Caco-2 (cell line): Measurements from ENCODE around the gene ZNF326. TPM values are rescaled to one million over a fixed set of nuclear protein-coding genes. Genes with fewer than 3 reads are reported as not detected.
"Not testable (repeated sequence)": the region's sequence is repeated elsewhere in the genome, so short reads cannot be mapped to it uniquely, and the experiment has no call there.

Source experiments
- BruUV-seq: library from RNA; stranded (reverse); fragments of 400-500 nt; replicated peaks from 2 replicates; lab custom pipeline; 2021; lab: Mats Ljungman, UMichigan
- CTCF ChIA-PET: fragments of 300-600 bp; sonication (Branson Sonifier 250); formaldehyde crosslinking; loops from one replicate; lab custom pipeline; 2022; ENCODE audit warnings: antibody characterized with exemption; lab: Charles Lee
- POLR2A ChIA-PET: fragments of 300-600 bp; sonication (Branson Sonifier 250); formaldehyde crosslinking; loops from one replicate; lab custom pipeline; 2022; ENCODE audit warnings: antibody characterized with exemption; lab: Charles Lee
- DNase-seq, 2 experiments: peaks; one replicate each; pipeline versions ENCODE4 v3.0.0 to v3.0.0-alpha.2; 2020 to 2022
- H3K27me3 ChIP-seq: replicated peaks from 2 replicates; pipeline ENCODE4 v1.6.0; 2011; ENCODE audit warnings: low read length; ENCODE audit not compliant: control insufficient read depth, insufficient read depth
- H3K36me3 ChIP-seq: 2 replicates; pipeline ENCODE4 v1.5.1; 2011; ENCODE audit warnings: low read length; ENCODE audit not compliant: control insufficient read depth, insufficient read depth
- H3K4me1 ChIP-seq: fragments of 250-450 bp; sonication (Bioruptor Pico); 2 replicates; pipeline ENCODE4 v1.5.1; 2020; ENCODE audit warnings: mild to moderate bottlenecking
- H3K4me3 ChIP-seq: 2 replicates; pipeline ENCODE4 v1.5.1; 2011; ENCODE audit warnings: low read depth, mild to moderate bottlenecking, control low read depth, low read length
- H3K9me3 ChIP-seq: fragments of 250-450 bp; sonication (Bioruptor Pico); 2 replicates; pipeline ENCODE4 v1.5.1; 2020; ENCODE audit warnings: mild to moderate bottlenecking, moderate library complexity
- H3K27ac Mint-ChIP-seq: one replicate; pipeline ENCODE4 v1.8.0; 2022; ENCODE audit warnings: mixed read lengths; ENCODE audit not compliant: unreplicated experiment
- H3K27me3 Mint-ChIP-seq: one replicate; pipeline ENCODE4 v1.8.0; 2022; ENCODE audit warnings: mixed read lengths; ENCODE audit not compliant: insufficient read depth, unreplicated experiment
- H3K36me3 Mint-ChIP-seq: one replicate; pipeline ENCODE4 v1.8.0; 2022; ENCODE audit warnings: mild to moderate bottlenecking, mixed read lengths; ENCODE audit not compliant: insufficient read depth, unreplicated experiment
- H3K4me1 Mint-ChIP-seq: one replicate; pipeline ENCODE4 v1.8.0; 2022; ENCODE audit warnings: low read depth, mixed read lengths; ENCODE audit not compliant: unreplicated experiment
- H3K4me3 Mint-ChIP-seq: one replicate; pipeline ENCODE4 v1.8.0; 2022; ENCODE audit warnings: mild to moderate bottlenecking, moderate library complexity, mixed read lengths; ENCODE audit not compliant: unreplicated experiment
- H3K9me3 Mint-ChIP-seq: one replicate; pipeline ENCODE4 v1.8.0; 2022; ENCODE audit warnings: mixed read lengths; ENCODE audit not compliant: unreplicated experiment
- intact Hi-C: fragments of 100-400 bp; cut with micrococcal nuclease; formaldehyde crosslinking; loops from one replicate; pipeline ENCODE4 v1.10.0; 2022; ENCODE audit not compliant: unreplicated experiment
- total RNA-seq: library from RNA; stranded (reverse); gene quantifications from 2 replicates; pipeline ENCODE4 v1.2.3, GENCODE V29; 2022
- TF ChIP-seq, protein P1 (sequence below), 2 experiments: fragments of 200-600 bp in 1 of 2; IDR thresholded peaks; 1 replicate in 1 of 2; 2 replicates in 1 of 2; pipeline versions ENCODE4 v1.5.1 to v1.8.0; 2011 to 2022; ENCODE audit warnings: antibody characterized with exemption in 1 of 2, control low read depth in 1 of 2, inconsistent platforms in 1 of 2, low read depth in 1 of 2, low read length in 1 of 2, mild to moderate bottlenecking in 1 of 2, moderate library complexity in 1 of 2; ENCODE audit not compliant: insufficient read depth in 1 of 2, severe bottlenecking in 1 of 2, unreplicated experiment in 1 of 2

The ZNF326 gene
- total RNA-seq, 1 experiment from 2014 or later, result 31.7 TPM

DNA sequence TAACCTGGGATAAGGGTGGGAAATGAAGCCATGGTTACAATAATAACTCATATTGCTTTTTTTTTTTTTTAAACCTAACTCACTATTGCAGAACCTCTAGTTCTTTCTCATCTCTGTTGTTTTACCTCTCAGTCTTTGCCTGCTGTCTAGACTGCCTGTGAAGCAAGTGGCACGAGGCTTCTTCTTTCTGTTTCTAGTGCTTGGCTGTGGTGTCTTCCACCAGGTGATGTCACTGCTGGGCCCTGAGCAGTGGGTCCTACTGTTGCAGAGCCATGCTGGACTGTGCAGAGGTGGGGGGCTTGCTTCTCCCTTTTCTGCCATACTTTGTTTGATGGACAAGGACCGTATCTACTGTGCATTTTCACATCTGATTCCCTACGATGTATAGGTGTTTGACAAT lies 51.7 kb downstream of the ZNF326 start:
- ChIA-PET CTCF (no interaction called here), POLR2A (no interaction called here)
- H3K9me3 Mint-ChIP-seq, result no peaks in the 10 kb centered on the region
- H3K4me3 ChIP-seq, result no peak overlapping the region
- no peaks in the 10 kb centered on the region for H3K27me3 ChIP-seq
- H3K36me3 ChIP-seq, result no peaks in the 10 kb centered on the region
- H3K9me3 ChIP-seq, result no peaks in the 10 kb centered on the region
- H3K27me3 Mint-ChIP-seq, result no peaks in the 10 kb centered on the region
- intact Hi-C loops, result loop anchor here (1.0 kb wide), 1 partner anchor 68 kb away; no protein-coding TSS in a partner anchor
- DNase-seq, result no peak
- TF ChIP-seq, protein P1, sequence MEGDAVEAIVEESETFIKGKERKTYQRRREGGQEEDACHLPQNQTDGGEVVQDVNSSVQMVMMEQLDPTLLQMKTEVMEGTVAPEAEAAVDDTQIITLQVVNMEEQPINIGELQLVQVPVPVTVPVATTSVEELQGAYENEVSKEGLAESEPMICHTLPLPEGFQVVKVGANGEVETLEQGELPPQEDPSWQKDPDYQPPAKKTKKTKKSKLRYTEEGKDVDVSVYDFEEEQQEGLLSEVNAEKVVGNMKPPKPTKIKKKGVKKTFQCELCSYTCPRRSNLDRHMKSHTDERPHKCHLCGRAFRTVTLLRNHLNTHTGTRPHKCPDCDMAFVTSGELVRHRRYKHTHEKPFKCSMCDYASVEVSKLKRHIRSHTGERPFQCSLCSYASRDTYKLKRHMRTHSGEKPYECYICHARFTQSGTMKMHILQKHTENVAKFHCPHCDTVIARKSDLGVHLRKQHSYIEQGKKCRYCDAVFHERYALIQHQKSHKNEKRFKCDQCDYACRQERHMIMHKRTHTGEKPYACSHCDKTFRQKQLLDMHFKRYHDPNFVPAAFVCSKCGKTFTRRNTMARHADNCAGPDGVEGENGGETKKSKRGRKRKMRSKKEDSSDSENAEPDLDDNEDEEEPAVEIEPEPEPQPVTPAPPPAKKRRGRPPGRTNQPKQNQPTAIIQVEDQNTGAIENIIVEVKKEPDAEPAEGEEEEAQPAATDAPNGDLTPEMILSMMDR (IDR thresholded peaks at IDR 0.05; ENCODE audit: insufficient read depth in 1 of 2, low read depth in 1 of 2, low read length in 1 of 2, severe bottlenecking in 1 of 2, unreplicated experiment in 1 of 2), result no peak
- H3K4me1 Mint-ChIP-seq, result peaks cover 22% of the 10 kb centered on the region
- peaks cover 12% of the 10 kb centered on the region for H3K4me1 ChIP-seq
- no peak overlapping the region for H3K27ac Mint-ChIP-seq
- H3K4me3 Mint-ChIP-seq, result no peak overlapping the region
- BruUV-seq, result no TSS peak
- no peaks in the 10 kb centered on the region for H3K36me3 Mint-ChIP-seq

DNA sequence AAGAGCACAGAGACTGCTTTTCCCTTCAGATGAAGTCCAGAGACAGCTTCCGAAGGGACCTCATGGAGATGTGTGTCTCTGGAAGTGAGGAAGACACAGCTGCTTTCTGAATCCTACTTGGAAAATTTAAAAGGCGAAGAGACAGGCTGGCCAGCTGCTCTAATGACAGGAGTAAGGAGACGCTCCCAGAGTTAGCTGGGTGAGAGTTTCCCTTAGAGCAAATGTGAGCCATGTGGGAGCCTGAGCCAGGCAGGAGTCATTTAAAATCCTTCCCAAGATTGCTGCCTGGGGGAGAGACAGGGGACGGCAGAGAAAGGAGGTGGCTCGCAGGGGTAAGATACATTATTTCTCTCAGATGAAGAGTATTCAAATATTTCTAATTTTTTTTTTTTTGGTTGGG lies 53.1 kb downstream of the ZNF326 start:
- BruUV-seq, result no TSS peak
- no peaks in the 10 kb centered on the region for H3K27me3 ChIP-seq
- no peak overlapping the region for H3K4me3 ChIP-seq
- no peak for DNase-seq
- ChIA-PET POLR2A (no interaction called here), CTCF (no interaction called here)
- Mint-ChIP-seq H3K4me3 (no peak overlapping the region), H3K4me1 (peaks cover 16% of the 10 kb centered on the region), H3K27ac (no peak overlapping the region), H3K27me3 (no peaks in the 10 kb centered on the region), H3K9me3 (no peaks in the 10 kb centered on the region), H3K36me3 (no peaks in the 10 kb centered on the region)
- intact Hi-C loops, result no loop called here
- no peaks in the 10 kb centered on the region for H3K36me3 ChIP-seq
- no peaks in the 10 kb centered on the region for H3K9me3 ChIP-seq
- H3K4me1 ChIP-seq, result peaks cover 12% of the 10 kb centered on the region
- TF ChIP-seq, protein P1 (IDR thresholded peaks at IDR 0.05; ENCODE audit: insufficient read depth in 1 of 2, low read depth in 1 of 2, low read length in 1 of 2, severe bottlenecking in 1 of 2, unreplicated experiment in 1 of 2), result no peak

DNA sequence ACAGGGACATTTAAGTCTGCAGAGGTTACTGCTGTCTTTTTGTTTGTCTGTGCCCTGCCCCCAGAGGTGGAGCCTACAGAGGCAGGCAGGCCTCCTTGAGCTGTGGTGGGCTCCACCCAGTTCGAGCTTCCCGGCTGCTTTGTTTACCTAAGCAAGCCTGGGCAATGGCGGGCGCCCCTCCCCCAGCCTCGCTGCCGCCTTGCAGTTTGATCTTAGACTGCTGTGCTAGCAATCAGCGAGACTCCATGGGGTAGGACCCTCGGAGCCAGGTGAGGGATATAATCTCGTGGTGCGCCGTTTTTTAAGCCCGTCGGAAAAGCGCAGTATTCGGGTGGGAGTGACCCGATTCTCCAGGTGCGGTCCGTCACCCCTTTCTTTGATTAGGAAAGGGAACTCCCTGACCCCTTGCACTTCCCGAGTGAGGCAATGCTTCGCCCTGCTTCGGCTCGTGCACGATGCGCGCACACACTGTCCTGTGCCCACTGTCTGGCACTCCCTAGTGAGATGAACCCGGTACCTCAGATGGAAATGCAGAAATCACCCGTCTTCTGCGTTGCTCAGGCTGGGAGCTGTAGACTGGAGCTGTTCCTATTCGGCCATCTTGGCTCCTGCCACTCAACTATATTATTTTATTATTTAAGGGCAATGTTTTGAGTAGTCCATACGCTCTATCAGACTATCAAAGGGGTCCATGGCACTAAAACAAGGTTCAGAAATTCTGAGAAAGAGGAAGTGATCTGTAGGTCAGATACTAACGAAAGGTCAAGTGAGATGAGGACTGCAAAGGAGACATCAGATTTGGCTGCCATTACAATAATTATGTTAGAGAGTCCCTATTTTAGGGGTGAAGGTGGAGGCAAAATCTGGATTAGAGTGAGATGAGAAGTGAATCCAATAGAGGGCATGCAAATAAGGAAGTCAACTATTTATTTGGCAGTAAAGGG lies 68.1 kb downstream of the ZNF326 start:
- intact Hi-C loops, H3K27me3 ChIP-seq, BruUV-seq, H3K27me3 Mint-ChIP-seq, H3K9me3 ChIP-seq, CTCF ChIA-PET, H3K4me1 Mint-ChIP-seq, H3K36me3 ChIP-seq, H3K36me3 Mint-ChIP-seq: not testable (repeated sequence)
- peak overlapping the region; percentile 85 for H3K27ac Mint-ChIP-seq
- peak overlapping the region; percentile 33 for H3K4me3 ChIP-seq
- H3K9me3 Mint-ChIP-seq, result peaks cover 13% of the 10 kb centered on the region
- H3K4me3 Mint-ChIP-seq, result peak overlapping the region; percentile 83
- H3K4me1 ChIP-seq, result peaks cover 15% of the 10 kb centered on the region
- POLR2A ChIA-PET, result interaction anchor here (0.6 kb wide), 1 partner anchor 19 kb away, joined by 3 read pairs; no protein-coding TSS in a partner anchor
- DNase-seq, result peak in 1 of 2 experiments; percentile 7

DNA sequence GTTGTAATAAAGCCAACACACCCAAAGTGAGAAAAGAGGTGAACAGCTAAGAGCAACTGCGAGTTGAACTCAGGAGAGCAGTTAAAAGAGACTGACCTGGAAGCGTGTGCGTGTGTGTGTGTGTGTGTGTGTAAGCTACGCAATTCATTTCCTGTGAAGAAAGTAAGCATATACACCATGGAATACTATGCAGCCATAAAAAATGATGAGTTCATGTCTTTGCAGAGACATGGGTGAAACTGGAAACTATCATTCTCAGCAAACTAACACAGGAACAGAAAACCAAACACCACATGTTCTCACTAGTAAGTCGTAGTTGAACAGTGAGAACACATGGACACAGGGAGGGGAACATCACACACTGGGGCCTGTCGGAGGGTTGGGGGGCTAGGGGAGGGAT lies 69.2 kb downstream of the ZNF326 start:
- H3K4me3 Mint-ChIP-seq, POLR2A ChIA-PET, H3K4me3 ChIP-seq, CTCF ChIA-PET, DNase-seq, intact Hi-C loops, H3K36me3 Mint-ChIP-seq, H3K27ac Mint-ChIP-seq, H3K36me3 ChIP-seq, H3K27me3 Mint-ChIP-seq, H3K27me3 ChIP-seq, H3K4me1 Mint-ChIP-seq, BruUV-seq, H3K9me3 ChIP-seq: not testable (repeated sequence)
- peaks cover 15% of the 10 kb centered on the region for H3K4me1 ChIP-seq
- H3K9me3 Mint-ChIP-seq, result peaks cover 13% of the 10 kb centered on the region
